IPS DF 6.9 (cell line): ENCODE results near the gene RPL38.

ENCODE experiments used
- DNase-seq: peaks from one replicate; pipeline ENCODE4 v3.0.0-alpha.2; 2013; ENCODE audit warnings: low read depth, low spot score
- H3K27ac ChIP-seq: one replicate; pipeline ENCODE4 v1.5.1; 2013; ENCODE audit warnings: low read length, control low read depth
- H3K27me3 ChIP-seq: 2 replicates; pipeline ENCODE4 v1.6.1; 2013; ENCODE audit warnings: mild to moderate bottlenecking, low read length; ENCODE audit not compliant: control insufficient read depth, insufficient read depth
- H3K36me3 ChIP-seq: 2 replicates; pipeline ENCODE4 v1.6.1; 2013; ENCODE audit warnings: low read length; ENCODE audit not compliant: control insufficient read depth, insufficient read depth
- H3K4me1 ChIP-seq: 2 replicates; pipeline ENCODE4 v1.6.1; 2013; ENCODE audit warnings: low read length; ENCODE audit not compliant: control insufficient read depth, insufficient read depth
- H3K4me3 ChIP-seq: 2 replicates; pipeline ENCODE4 v1.5.1; 2013; ENCODE audit warnings: mild to moderate bottlenecking, low read length
- H3K9me3 ChIP-seq: 2 replicates; pipeline ENCODE4 v1.6.1; 2013; ENCODE audit warnings: low read length, inconsistent platforms; ENCODE audit not compliant: control insufficient read depth, insufficient read depth
- WGBS: extraction: QIAGEN DNeasy Blood & Tissue Kit; methylation state at CpG from one replicate; pipeline ENCODE4 v1.1.7; 2013; ENCODE audit warnings: mixed read lengths, missing lambda C conversion rate; ENCODE audit not compliant: insufficient read length, insufficient coverage; 5-methylcytosine and 5-hydroxymethylcytosine counted together

RPL38 gene

DNA sequence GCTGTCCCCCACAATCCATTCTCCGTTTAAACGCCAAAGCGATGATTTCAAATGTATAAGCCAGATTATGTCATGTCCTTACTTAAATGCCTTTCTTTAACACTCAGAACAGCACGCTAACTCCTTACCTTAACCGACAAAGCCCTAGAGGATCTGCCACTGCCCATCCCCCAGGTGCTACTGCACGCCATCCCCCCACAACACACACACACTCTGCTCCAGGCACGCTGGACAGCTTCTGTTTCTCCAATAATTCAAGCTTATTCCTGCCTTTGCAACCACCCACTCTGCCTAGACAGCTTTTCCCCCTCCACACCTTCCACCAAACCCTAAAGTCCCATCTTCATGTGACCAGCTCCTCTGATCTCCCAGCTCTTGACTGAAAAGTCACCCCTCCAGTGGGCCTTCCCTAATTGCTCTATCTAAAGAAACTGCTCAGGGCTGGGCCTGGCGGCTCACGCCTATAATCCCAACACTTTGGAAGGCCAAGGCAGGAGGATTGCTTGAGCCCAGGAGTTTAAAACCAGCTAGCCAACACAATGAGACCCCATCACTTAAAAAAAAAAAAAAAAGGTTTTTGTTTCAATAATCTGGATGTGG lies 38.9 kb upstream of the RPL38 start:
- H3K27me3 ChIP-seq = no peaks in the 10 kb centered on the region
- no CpG with 5 or more reads among the region's 9 CpGs for WGBS
- H3K27ac ChIP-seq = no peak overlapping the region
- H3K4me1 ChIP-seq = peaks cover 2% of the 10 kb centered on the region
- H3K36me3 ChIP-seq = no peaks in the 10 kb centered on the region
- H3K4me3 ChIP-seq = no peak overlapping the region
- H3K9me3 ChIP-seq = no peaks in the 10 kb centered on the region
- DNase-seq = no peak

DNA sequence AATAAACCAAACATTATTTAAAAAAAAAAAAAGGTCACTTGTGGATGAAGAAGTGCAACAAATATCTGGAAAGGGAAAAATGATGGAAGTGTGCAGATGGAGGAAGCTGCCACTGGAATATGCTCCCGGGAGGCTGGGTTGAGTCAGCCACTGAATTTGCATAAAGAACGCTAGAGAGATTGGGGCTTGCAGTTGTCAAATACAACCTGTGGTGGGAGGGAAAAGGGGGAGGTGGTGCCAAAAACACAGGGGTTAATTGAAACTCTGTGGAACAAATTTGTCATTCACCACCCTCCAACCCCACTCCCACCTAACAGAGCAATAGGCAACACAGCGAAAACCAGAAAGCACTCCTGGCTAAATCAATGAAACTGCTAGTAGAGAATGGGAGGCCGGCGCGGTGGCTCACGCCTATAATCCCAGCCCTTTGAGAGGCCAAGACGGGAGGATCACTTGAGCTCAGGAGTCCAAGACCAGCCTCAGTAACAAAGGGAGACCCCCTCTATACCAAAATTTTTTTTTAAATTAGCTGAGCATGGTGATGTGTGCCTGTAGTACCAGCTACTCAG lies 37.6 kb upstream of the RPL38 start:
- Histone ChIP-seq H3K36me3 (no peaks in the 10 kb centered on the region), H3K9me3 (no peaks in the 10 kb centered on the region), H3K4me1 (peaks cover 2% of the 10 kb centered on the region), H3K27me3 (no peaks in the 10 kb centered on the region), H3K4me3 (no peak overlapping the region), H3K27ac (no peak overlapping the region)
- no peak for DNase-seq
- no CpG with 5 or more reads among the region's 8 CpGs for WGBS

DNA sequence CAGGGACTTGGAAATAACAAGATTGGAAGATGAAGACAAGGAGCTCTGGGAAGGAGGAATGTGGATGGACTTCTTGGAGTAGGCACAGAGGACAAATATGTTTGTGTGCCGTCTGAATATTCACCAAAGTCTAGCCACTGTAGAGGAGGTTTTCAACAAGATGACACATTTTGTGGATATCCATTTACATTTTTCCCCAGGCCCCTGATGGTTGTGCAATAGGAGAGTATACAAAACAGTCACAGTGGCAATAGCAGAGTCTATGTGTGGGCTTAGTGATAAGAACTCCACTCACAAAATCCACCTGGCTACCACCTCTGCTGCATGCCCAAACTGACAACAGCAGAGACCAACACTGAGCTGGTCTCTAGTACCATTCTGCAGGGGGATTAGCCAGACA lies 32.6 kb upstream of the RPL38 start:
- no peak for DNase-seq
- WGBS = no CpG with 5 or more reads among the region's 1 CpG
- H3K36me3 ChIP-seq = no peaks in the 10 kb centered on the region
- no peaks in the 10 kb centered on the region for H3K4me1 ChIP-seq
- no peaks in the 10 kb centered on the region for H3K27me3 ChIP-seq
- no peak overlapping the region for H3K4me3 ChIP-seq
- H3K9me3 ChIP-seq = no peaks in the 10 kb centered on the region
- H3K27ac ChIP-seq = no peak overlapping the region

DNA sequence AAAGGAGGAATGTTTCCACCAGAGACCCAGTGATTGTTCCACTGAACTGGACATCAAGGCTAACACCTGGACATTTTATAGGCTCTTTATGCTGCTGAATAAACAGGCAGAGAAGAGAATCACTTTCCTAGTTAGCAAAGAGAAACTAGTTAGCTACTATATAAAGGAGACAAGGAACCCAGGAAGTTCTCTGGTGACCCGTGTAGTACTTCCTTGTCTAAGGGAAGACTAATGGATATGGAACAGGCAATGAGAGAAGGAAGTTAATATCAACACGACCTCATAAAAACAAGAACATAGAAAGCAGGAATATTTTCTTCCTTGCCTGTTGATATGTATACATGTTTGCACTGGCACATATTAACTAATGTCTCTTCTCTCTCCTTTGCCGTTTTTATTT lies 30.8 kb upstream of the RPL38 start:
- H3K4me1 ChIP-seq = no peaks in the 10 kb centered on the region
- H3K27me3 ChIP-seq = no peaks in the 10 kb centered on the region
- H3K4me3 ChIP-seq = no peak overlapping the region
- no peaks in the 10 kb centered on the region for H3K36me3 ChIP-seq
- H3K27ac ChIP-seq = no peak overlapping the region
- no CpG with 5 or more reads among the region's 3 CpGs for WGBS
- no peaks in the 10 kb centered on the region for H3K9me3 ChIP-seq
- DNase-seq = no peak

DNA sequence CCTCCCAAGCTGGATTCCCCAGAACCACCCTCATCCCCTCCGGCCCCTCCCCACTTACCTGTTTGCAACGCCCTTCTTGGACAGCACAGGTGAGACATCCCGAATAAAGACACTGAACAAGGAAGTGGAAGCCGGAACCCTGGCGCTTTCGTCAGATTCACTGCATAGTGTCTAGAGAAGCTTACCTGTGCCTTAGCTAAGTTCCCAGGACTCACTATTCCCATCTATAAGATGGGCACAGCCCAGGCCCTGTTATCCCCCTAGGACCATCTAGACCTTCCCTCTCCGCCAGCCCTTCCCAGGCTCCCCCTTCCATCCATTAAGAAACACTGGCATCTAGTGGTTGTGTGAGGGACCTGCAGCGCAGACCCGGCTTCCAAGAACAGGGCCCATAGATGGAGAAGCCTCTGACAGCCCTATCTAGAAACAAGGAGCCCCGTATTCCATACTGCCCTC lies 26.9 kb upstream of the RPL38 start:
- Histone ChIP-seq H3K4me1 (no peaks in the 10 kb centered on the region), H3K27ac (no peak overlapping the region), H3K36me3 (no peaks in the 10 kb centered on the region), H3K9me3 (no peaks in the 10 kb centered on the region), H3K4me3 (no peak overlapping the region), H3K27me3 (no peaks in the 10 kb centered on the region)
- WGBS = no CpG with 5 or more reads among the region's 10 CpGs
- DNase-seq = peak; percentile 33

DNA sequence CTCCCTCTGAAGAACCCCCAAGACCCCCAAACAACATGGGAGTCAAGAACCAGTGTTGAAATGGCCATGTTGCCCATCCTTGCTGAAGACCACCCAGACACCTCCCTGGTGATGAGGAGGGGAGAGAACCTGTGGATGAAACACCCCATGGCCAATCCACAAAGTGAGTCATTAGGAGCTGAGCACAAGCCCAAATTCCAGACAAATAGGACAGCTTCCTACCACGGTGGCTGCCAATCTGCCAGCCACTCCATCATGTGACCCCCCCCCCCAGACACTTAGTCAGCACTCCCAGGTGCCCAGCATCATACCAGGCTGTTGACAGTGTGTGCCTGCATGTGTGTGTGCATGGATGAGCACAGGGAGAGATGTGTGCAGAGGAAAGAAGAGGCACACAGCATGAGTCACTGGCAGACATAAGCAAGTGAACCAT lies 26.4 kb upstream of the RPL38 start:
- H3K36me3 ChIP-seq = no peaks in the 10 kb centered on the region
- no peak overlapping the region for H3K4me3 ChIP-seq
- no peak overlapping the region for H3K27ac ChIP-seq
- DNase-seq = no peak
- H3K27me3 ChIP-seq = no peaks in the 10 kb centered on the region
- no CpG with 5 or more reads among the region's 1 CpG for WGBS
- H3K4me1 ChIP-seq = no peaks in the 10 kb centered on the region
- H3K9me3 ChIP-seq = no peaks in the 10 kb centered on the region

DNA sequence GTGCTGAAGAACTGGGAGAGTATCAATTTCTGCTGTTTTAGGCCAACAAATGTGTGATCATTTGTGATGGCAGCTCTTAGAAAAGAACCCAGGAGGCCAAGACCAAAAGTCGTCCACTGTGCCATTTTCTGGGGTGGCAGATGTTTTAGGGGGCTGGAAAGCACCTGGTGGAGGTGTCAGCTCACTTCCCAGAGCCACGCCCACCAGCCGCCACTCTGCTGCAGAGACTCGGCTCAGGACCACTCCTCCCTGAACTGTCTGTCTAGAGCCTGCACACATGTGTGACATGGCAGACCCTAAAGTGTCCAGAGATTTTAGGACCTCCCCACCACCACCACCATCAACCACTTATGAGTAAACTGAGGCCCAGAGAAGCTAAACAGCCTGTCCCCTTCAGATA lies 23.9 kb upstream of the RPL38 start:
- no CpG with 5 or more reads among the region's 4 CpGs for WGBS
- Histone ChIP-seq H3K9me3 (no peaks in the 10 kb centered on the region), H3K4me1 (no peaks in the 10 kb centered on the region), H3K36me3 (no peaks in the 10 kb centered on the region), H3K27me3 (no peaks in the 10 kb centered on the region), H3K27ac (no peak overlapping the region), H3K4me3 (no peak overlapping the region)
- DNase-seq = no peak

DNA sequence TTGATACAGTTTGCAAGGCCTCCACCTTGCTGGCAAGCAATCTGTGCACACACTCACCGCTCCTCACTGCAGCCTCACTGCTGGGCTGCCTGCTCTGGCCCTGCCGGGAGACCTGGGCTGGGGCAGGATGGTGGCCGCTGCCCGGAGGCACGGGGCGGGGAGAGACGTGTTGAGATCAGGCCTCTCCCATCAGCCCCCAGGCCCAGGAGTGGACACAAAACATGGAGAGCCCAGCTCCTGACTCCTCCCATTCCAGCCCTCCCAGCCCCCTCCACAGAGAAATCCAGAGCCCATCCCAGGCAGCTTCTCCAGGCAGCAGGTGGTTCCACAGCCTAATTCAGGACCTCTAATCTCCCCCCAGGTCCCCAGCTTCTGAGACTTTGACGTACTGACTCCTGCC lies 23.1 kb upstream of the RPL38 start:
- no peaks in the 10 kb centered on the region for H3K4me1 ChIP-seq
- DNase-seq = no peak
- WGBS = no CpG with 5 or more reads among the region's 8 CpGs
- no peak overlapping the region for H3K27ac ChIP-seq
- no peaks in the 10 kb centered on the region for H3K36me3 ChIP-seq
- H3K27me3 ChIP-seq = no peaks in the 10 kb centered on the region
- no peaks in the 10 kb centered on the region for H3K9me3 ChIP-seq
- no peak overlapping the region for H3K4me3 ChIP-seq

DNA sequence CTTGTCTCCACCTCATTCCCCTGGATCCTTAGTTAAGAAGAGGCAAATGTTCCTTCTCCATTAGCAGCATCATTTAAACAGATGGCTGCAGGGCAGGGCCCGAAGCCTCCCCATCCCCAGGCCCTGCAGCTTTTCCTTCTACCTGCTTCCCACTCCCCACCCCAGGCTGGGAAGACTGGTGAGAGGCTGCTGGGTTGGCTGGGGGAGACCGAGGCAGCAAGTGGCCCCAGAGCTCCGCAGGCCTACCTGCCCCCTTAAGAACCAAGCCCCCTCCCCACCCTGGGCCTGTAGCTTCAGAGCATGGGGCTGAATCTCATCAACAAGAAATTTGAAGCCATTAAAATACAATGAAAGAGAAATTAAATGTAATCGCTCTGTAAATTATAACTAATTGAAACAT lies 22.1 kb upstream of the RPL38 start:
- no peak overlapping the region for H3K4me3 ChIP-seq
- H3K36me3 ChIP-seq = no peaks in the 10 kb centered on the region
- WGBS = no CpG with 5 or more reads among the region's 4 CpGs
- H3K9me3 ChIP-seq = no peaks in the 10 kb centered on the region
- H3K4me1 ChIP-seq = no peaks in the 10 kb centered on the region
- H3K27ac ChIP-seq = no peak overlapping the region
- H3K27me3 ChIP-seq = no peaks in the 10 kb centered on the region
- DNase-seq = no peak

DNA sequence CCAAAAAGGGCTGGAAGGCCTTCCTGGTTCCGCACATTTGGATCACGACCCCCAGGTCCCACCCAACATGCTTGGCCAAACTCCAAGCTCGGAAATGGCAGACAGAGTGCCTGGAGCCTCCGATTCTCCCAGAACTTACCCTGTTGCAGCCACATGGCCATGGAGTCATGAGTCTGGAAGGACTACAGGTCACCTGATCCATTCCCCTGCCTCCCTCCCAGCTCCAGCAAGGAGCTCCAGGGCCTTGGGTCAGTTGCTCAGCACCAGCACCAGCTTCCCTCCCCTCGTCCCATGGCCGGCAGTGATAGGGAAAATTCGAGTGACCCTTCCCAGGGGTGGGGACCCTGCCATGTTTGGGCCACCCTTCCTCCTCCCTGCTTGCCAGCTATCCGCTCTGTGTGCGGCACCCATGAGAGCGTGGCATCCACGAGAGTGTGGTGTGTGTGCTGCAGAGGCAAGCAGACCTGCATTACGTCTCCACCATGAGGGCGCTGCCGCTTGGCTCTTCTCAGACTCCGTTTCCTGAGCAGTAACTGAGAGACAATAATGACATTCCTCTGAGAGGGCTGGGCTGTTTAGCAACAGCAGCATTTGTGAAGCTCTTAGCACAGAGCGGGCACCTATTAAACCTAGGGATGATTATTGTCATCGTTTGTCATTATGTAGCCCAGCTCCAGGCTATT lies 21.3 kb upstream of the RPL38 start:
- no peak overlapping the region for H3K4me3 ChIP-seq
- no peaks in the 10 kb centered on the region for H3K4me1 ChIP-seq
- H3K9me3 ChIP-seq = no peaks in the 10 kb centered on the region
- H3K27ac ChIP-seq = no peak overlapping the region
- no CpG with 5 or more reads among the region's 17 CpGs for WGBS
- no peak for DNase-seq
- H3K27me3 ChIP-seq = no peaks in the 10 kb centered on the region
- H3K36me3 ChIP-seq = no peaks in the 10 kb centered on the region

DNA sequence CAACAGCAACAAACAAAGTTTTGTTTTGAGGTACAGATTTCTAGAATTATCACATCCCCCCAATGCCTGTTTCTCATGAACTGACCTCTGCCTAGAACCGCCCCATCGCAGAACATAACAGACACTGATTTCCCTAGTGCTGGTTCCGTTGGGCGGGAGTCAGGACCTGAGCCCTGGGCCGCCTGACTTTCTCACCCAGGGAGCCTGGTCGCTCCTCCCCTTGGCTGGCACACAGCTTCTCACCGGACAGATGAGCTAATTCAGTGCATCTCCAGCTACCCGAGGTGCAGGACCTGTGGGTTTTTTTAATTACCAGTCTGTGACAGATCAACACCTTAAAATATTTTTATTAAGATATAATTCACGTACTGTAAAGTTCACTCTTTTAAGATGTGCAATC lies 20.1 kb upstream of the RPL38 start:
- no peak for DNase-seq
- peaks cover 2% of the 10 kb centered on the region; the same call in 1 of the 2 replicates for H3K4me1 ChIP-seq
- WGBS = no CpG with 5 or more reads among the region's 9 CpGs
- H3K27me3 ChIP-seq = no peaks in the 10 kb centered on the region
- H3K4me3 ChIP-seq = no peak overlapping the region
- no peak overlapping the region for H3K27ac ChIP-seq
- H3K36me3 ChIP-seq = no peaks in the 10 kb centered on the region
- no peaks in the 10 kb centered on the region for H3K9me3 ChIP-seq
